AG04450 (cell line): ENCODE measurements around the gene DMXL1. TPM values are rescaled to one million over a fixed set of nuclear protein-coding genes. Genes with fewer than 3 reads are reported as not detected.
"Not testable (repeated sequence)": the region's sequence is repeated elsewhere in the genome, so short reads cannot be mapped to it uniquely, and the experiment has no call there.

Source experiments
- CTCF ChIA-PET: fragments of 300-600, 350-600 bp; formaldehyde crosslinking; extraction: SDS; loops from one replicate; lab custom pipeline; 2022; ENCODE audit warnings: antibody characterized with exemption, inconsistent platforms; lab: Charles Lee
- POLR2A ChIA-PET: fragments of 350-600 bp; formaldehyde crosslinking; extraction: SDS; loops from one replicate; lab custom pipeline; 2021; ENCODE audit warnings: antibody characterized with exemption, inconsistent platforms; lab: Yijun Ruan, JAX
- DNase-seq: peaks from one replicate; pipeline ENCODE4 v3.0.0-alpha.2; 2011; ENCODE audit warnings: low read depth, low spot score
- H3K27ac ChIP-seq: one replicate; pipeline ENCODE4 v1.5.1; 2012; ENCODE audit warnings: low read depth, low read length, control low read depth
- H3K27me3 ChIP-seq: one replicate; pipeline ENCODE4 v1.6.0; 2012; ENCODE audit warnings: low read length; ENCODE audit not compliant: control insufficient read depth, insufficient read depth
- H3K4me3 ChIP-seq: 2 replicates; pipeline ENCODE4 v1.5.1; 2011; ENCODE audit warnings: mild to moderate bottlenecking, low read depth, low read length, control low read depth
- H3K9me3 ChIP-seq: 2 replicates; pipeline ENCODE4 v1.5.1; 2012; ENCODE audit warnings: low read length; ENCODE audit not compliant: control insufficient read depth, insufficient read depth
- CTCF ChIP-seq: IDR thresholded peaks from 2 replicates; pipeline ENCODE4 v1.5.1; 2011; ENCODE audit warnings: low read depth, low read length, control low read depth, inconsistent platforms
- polyA plus RNA-seq: library from polyadenylated mRNA; depleted of rRNA; stranded (reverse); fragments of >200 nt; gene quantifications from 2 replicates; pipeline ENCODE4 v1.2.3, GENCODE V29; 2011

The DMXL1 gene
- polyA plus RNA-seq, 1 experiment, result 22.2 TPM

GRCh38 chr5:119118000-119118399 is 47.1 kb downstream of the DMXL1 start:
- no peak for DNase-seq
- Histone ChIP-seq H3K27ac (no peak overlapping the region), H3K4me3 (no peak overlapping the region), H3K27me3 (no peaks in the 10 kb centered on the region), H3K9me3 (peaks cover 8% of the 10 kb centered on the region; the same call in 1 of the 2 replicates)
- ChIA-PET CTCF (no interaction called here), POLR2A (no interaction called here)
- TF ChIP-seq CTCF, result no peak

GRCh38 chr5:119120893-119121292 is 50.0 kb downstream of the DMXL1 start:
- Histone ChIP-seq H3K9me3 (peaks cover 9% of the 10 kb centered on the region; the same call in 1 of the 2 replicates), H3K27me3 (no peaks in the 10 kb centered on the region), H3K27ac (no peak overlapping the region), H3K4me3 (no peak overlapping the region)
- CTCF ChIA-PET, result no interaction called here
- no peak for DNase-seq
- no peak for TF ChIP-seq CTCF
- POLR2A ChIA-PET, result no interaction called here

GRCh38 chr5:119122474-119122873 is 51.6 kb downstream of the DMXL1 start:
- DNase-seq, H3K27ac ChIP-seq, H3K4me3 ChIP-seq, H3K9me3 ChIP-seq, CTCF ChIA-PET, POLR2A ChIA-PET, H3K27me3 ChIP-seq: not testable (repeated sequence)

GRCh38 chr5:119123280-119123679 is 52.4 kb downstream of the DMXL1 start:
- CTCF ChIA-PET, result no interaction called here
- Histone ChIP-seq H3K27me3 (no peaks in the 10 kb centered on the region), H3K9me3 (peaks cover 9% of the 10 kb centered on the region; the same call in 1 of the 2 replicates), H3K4me3 (no peak overlapping the region), H3K27ac (no peak overlapping the region)
- POLR2A ChIA-PET, result no interaction called here
- no peak for TF ChIP-seq CTCF
- no peak for DNase-seq

- H3K4me3 ChIP-seq, result no peak overlapping the region
- no peak for TF ChIP-seq CTCF
- DNase-seq, result no peak
- no peaks in the 10 kb centered on the region for H3K9me3 ChIP-seq
- ChIA-PET POLR2A (no interaction called here), CTCF (interaction anchor here (1.2 to 1.3 kb wide), 2 partner anchors 142 to 283 kb away, joined by 4 read pairs; partner anchors contain the start of gene DTWD2)
- no peaks in the 10 kb centered on the region for H3K27me3 ChIP-seq
- no peak overlapping the region for H3K27ac ChIP-seq
Measured at GRCh38 chr5:119129770-119130169, 58.9 kb downstream of the DMXL1 start.
